SH-SY5Y (cell line): Measurements from ENCODE around the gene ZP2.

Experiments
- GATA2 ChIP-seq: IDR thresholded peaks from 2 replicates; pipeline ENCODE4 v1.6.1; 2011; ENCODE audit warnings: mild to moderate bottlenecking, low read depth, low read length
- GATA3 ChIP-seq: IDR thresholded peaks from 2 replicates; pipeline ENCODE4 v1.6.1; 2011; ENCODE audit warnings: low read depth, mild to moderate bottlenecking, low read length, moderate library complexity

ZP2 gene

DNA sequence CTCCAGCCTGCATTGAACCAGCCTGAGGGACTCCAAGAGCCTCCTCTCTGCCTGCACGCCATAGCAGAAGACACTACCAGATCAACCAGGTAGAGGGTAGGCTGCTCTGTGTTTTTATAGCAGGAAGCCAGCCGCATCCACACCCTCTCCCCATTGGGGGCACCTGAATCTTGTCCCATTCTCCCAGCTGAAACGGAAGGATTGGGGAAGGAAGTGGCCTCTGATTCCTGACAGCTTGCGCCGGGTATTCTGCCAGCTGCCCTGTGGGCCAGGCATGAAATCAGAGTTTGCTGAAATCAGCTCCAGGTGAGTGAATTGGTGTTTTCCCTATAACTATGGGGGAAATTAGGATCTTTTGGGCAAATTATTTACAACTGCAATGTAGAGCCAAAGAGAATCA lies at the start of gene ZP2:
Gene ZP2, minus strand, starts transcription at position 89 of the 400 bp plus-strand sequence. Its CDS starts 27 bp downstream, at position 62.
- TF ChIP-seq GATA2: no peak
- no peak for TF ChIP-seq GATA3

GRCh38 chr16:21257284-21257683 lies 45.9 kb upstream of the ZP2 start:
- TF ChIP-seq GATA2 (no peak), GATA3 (no peak)

DNA sequence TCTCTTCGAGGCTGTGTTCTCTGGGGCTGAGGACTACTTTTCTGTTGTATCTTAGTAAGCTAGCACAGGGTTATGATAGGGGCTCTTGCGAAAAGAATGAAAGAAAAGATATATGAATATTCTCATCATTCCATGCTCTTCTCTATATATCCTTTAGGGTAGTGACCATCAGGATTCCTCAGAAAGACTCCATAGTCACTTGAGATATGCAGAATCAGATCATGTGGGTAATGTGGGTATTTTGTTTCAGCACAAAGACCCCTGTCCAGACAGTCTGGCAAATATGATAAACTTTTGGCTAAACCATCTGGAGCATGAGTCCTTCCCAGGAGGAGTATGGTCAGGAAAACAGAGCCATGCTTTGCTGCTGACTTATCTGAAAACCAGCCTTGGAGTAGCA lies 45.3 kb upstream of the ZP2 start:
- no peak for TF ChIP-seq GATA2
- no peak for TF ChIP-seq GATA3

DNA sequence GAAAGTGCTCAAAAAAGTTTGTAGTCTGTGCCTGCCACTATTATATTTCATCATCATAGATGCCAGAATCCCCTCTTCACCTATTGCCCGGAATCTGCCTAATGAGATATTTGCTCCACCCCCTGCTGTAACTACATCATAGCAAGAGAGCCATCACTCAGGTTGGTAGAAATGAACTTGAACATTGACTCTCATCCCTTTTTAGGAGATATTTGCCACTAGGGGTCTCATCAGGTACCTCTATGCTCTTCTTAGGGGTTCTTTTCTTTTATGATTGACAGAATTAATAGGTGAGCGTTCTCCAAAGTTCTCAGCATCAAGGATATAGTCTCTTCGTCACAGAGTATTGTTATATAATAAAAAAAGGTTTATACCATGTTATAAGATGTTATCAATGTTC lies 42.1 kb upstream of the ZP2 start:
- no peak for TF ChIP-seq GATA3

- TF ChIP-seq GATA3 (no peak), GATA2 (no peak)
Measured at GRCh38 chr16:21250072-21250923, 38.9 kb upstream of the ZP2 start.

GRCh38 chr16:21244518-21245215 lies 33.3 kb upstream of the ZP2 start:
- TF ChIP-seq GATA2 (no peak), GATA3 (no peak)

DNA sequence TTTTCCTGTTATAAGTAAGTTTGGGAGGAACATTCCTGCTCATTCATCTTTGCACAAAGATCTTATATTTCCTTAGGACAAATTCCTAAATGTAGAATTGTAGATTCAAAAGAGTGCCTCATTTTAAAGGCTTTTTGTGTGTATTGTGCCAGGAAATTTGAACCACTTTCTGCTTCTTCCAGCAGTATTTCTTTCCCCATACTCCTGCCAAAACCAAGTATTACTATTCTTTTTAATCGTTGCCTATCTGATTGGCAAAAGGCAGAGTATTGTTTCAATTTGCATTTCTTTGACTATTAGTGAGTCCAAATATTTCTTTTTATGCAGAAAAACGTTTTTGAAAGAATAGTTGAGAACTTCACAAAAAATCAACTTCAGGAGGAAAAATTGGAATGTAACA lies 31.4 kb upstream of the ZP2 start:
- TF ChIP-seq GATA3 (no peak), GATA2 (no peak)

GRCh38 chr16:21239646-21240045 lies 28.3 kb upstream of the ZP2 start:
- TF ChIP-seq GATA3 (no peak), GATA2 (no peak)

GRCh38 chr16:21236831-21237230 lies 25.5 kb upstream of the ZP2 start:
- no peak for TF ChIP-seq GATA3
- TF ChIP-seq GATA2: no peak

GRCh38 chr16:21235199-21235585 lies 23.8 kb upstream of the ZP2 start:
- TF ChIP-seq GATA2 (no peak), GATA3 (no peak)

GRCh38 chr16:21233521-21234150 lies 22.3 kb upstream of the ZP2 start, which contains the start of gene ANKS4B:
ANKS4B (plus strand) TSS chr16:21233699; CDS start chr16:21233738, 39 bp downstream.
- TF ChIP-seq GATA3: no peak
- TF ChIP-seq GATA2: no peak

- TF ChIP-seq GATA3: no peak
- TF ChIP-seq GATA2: no peak
Measured at GRCh38 chr16:21233045-21233520, 21.7 kb upstream of the ZP2 start.

GRCh38 chr16:21228361-21228872 lies 17.0 kb upstream of the ZP2 start:
- TF ChIP-seq GATA2 (no peak), GATA3 (no peak)

DNA sequence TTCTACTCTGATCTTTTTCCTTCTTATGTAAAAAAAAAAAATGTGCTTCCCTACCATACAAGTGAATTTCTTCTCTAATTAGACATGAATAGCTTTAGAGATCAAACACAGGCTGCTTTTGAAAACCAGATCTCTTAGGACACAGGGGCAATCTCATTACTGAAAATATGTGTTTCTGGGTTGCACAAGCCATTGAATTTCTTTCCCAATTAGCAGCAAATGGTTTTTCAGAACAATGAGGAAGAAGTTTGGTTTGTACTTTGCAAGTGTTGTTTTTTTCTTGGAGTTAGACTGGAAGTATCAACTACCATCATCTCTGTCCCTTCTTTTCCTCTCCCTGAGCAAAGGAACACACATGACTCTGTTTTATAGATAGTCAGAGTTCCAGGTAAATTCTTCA lies 16.5 kb upstream of the ZP2 start:
- no peak for TF ChIP-seq GATA2
- no peak for TF ChIP-seq GATA3

- TF ChIP-seq GATA2: no peak
- TF ChIP-seq GATA3: no peak
Measured at GRCh38 chr16:21226749-21227148, 15.4 kb upstream of the ZP2 start.
